Ovary (tissue), 10 donors: ENCODE measurements around the gene ARHGEF10L. TPM values are rescaled to one million over a fixed set of nuclear protein-coding genes. Genes with fewer than 3 reads are reported as not detected.
"Not testable (repeated sequence)": the region's sequence is repeated elsewhere in the genome, so short reads cannot be mapped to it uniquely, and the experiment has no call there.

Experiments used
- DNase-seq, 5 donors: peaks; one replicate each; pipeline ENCODE4 v3.0.0-alpha.2; 2019 to 2020
- H3K27ac ChIP-seq, 2 donors: fragments of 200-600 bp; one replicate each; pipeline versions ENCODE4 v1.5.1 to v1.8.0; 2019 to 2022
- H3K27me3 ChIP-seq: fragments of 200-600 bp; one replicate; pipeline ENCODE4 v1.8.0; 2022
- H3K36me3 ChIP-seq: fragments of 200-600 bp; sonication (generic); one replicate; pipeline ENCODE4 v1.5.1; 2019
- H3K4me1 ChIP-seq: one replicate; pipeline ENCODE4 v1.8.1; 2013; ENCODE audit warnings: mild to moderate bottlenecking, moderate library complexity; ENCODE audit not compliant: insufficient read depth
- H3K4me3 ChIP-seq: fragments of 200-600 bp; sonication (generic); one replicate; pipeline ENCODE4 v1.5.1; 2017
- H3K9me3 ChIP-seq, 2 donors: fragments of 200-600 bp in 1 of 2; sonication (generic) in 1 of 2; one replicate each; pipeline versions ENCODE4 v1.5.1 to v1.8.1; 2013 to 2019; ENCODE audit warnings: mild to moderate bottlenecking in 1 of 2, moderate library complexity in 1 of 2
- EP300 ChIP-seq: sonication (generic); formaldehyde crosslinking; IDR thresholded peaks from one replicate; pipeline ENCODE4 v1.6.1; 2017; ENCODE audit warnings: antibody characterized with exemption
- POLR2A ChIP-seq: fragments of 450-650 bp; IDR thresholded peaks from one replicate; pipeline ENCODE4 v1.6.1; 2017; ENCODE audit warnings: antibody characterized with exemption, mild to moderate bottlenecking, moderate library complexity
- WGBS, 3 donors: extraction: QIAGEN DNeasy Blood & Tissue Kit in 1 of 3; methylation state at CpG; one replicate each; pipeline versions ENCODE4 v1.1.5 to v1.1.7; 2013 to 2017; 5-methylcytosine and 5-hydroxymethylcytosine counted together
- intact Hi-C, 4 donors: fragments of 100-400 bp; cut with DNase I; formaldehyde crosslinking; loops; one replicate each; pipeline versions ENCODE4 v1.11.0 to v1.15.1; 2022 to 2023
- long read RNA-seq, 3 donors: library from polyadenylated mRNA in 2 of 3; unstranded in 2 of 3; transcript quantifications; one replicate each; pipeline ENCODE4 v2.0.0 and lab custom pipeline, GENCODE V29; 2021 to 2026
- polyA plus RNA-seq, 2 donors: library from polyadenylated mRNA; stranded (reverse); fragments of 200-250 nt in 1 of 2; fragments of 350-450 nt in 1 of 2; fragmentation: Illumina TruSeq in 1 of 2; extraction: RNeasy Lipid Tissue Mini Kit (QIAGEN cat#74804) in 1 of 2; gene quantifications; one replicate each; pipeline ENCODE4 v1.2.3, GENCODE V29; 2013 to 2014
- total RNA-seq, 7 donors: library from RNA; depleted of rRNA in 2 of 7; stranded (reverse); fragments of >200 nt in 2 of 7; fragmentation: NEBNext Ultra II Directional in 3 of 7; extraction: Animal tissue kit (Norgen Biotek cat#: 25700) in 3 of 7; gene quantifications; one replicate each; pipeline versions ENCODE4 v1.1.0 to v1.2.4, GENCODE V29; 2016 to 2023
- TF ChIP-seq, protein P1 (sequence below), 3 donors: fragments of 450-650 bp in 2 of 3; fragments of 200-600 bp in 1 of 3; IDR thresholded peaks; one replicate each; pipeline versions ENCODE4 v1.5.1 to v1.8.0; 2016 to 2022; ENCODE audit warnings: antibody characterized with exemption in 3 of 3, mild to moderate bottlenecking in 1 of 3
- donor health status: DM: no; HTN: no; CAD: no; lungs with moderate emphysema.
- donor health status: DM: no; HTN: no; CAD: no.
- donor health status: Bipolar disorder and iron deficiency.
- donor health status: DM: yes; HTN: yes; CAD: no.
- donor health status: DM: no; HTN: no; CAD: no.
- donor health status: DM: yes; HTN: yes; CAD: no.

The ARHGEF10L gene, protein sequence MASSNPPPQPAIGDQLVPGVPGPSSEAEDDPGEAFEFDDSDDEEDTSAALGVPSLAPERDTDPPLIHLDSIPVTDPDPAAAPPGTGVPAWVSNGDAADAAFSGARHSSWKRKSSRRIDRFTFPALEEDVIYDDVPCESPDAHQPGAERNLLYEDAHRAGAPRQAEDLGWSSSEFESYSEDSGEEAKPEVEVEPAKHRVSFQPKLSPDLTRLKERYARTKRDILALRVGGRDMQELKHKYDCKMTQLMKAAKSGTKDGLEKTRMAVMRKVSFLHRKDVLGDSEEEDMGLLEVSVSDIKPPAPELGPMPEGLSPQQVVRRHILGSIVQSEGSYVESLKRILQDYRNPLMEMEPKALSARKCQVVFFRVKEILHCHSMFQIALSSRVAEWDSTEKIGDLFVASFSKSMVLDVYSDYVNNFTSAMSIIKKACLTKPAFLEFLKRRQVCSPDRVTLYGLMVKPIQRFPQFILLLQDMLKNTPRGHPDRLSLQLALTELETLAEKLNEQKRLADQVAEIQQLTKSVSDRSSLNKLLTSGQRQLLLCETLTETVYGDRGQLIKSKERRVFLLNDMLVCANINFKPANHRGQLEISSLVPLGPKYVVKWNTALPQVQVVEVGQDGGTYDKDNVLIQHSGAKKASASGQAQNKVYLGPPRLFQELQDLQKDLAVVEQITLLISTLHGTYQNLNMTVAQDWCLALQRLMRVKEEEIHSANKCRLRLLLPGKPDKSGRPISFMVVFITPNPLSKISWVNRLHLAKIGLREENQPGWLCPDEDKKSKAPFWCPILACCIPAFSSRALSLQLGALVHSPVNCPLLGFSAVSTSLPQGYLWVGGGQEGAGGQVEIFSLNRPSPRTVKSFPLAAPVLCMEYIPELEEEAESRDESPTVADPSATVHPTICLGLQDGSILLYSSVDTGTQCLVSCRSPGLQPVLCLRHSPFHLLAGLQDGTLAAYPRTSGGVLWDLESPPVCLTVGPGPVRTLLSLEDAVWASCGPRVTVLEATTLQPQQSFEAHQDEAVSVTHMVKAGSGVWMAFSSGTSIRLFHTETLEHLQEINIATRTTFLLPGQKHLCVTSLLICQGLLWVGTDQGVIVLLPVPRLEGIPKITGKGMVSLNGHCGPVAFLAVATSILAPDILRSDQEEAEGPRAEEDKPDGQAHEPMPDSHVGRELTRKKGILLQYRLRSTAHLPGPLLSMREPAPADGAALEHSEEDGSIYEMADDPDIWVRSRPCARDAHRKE (N-terminal part only)
- 10 to 100 TPM in 5 of 7 donors, 1 to 10 TPM in 2; 7.6 to 23.0 (median 19.6) TPM for total RNA-seq
- polyA plus RNA-seq: 10 to 100 TPM in 1 of 2 donors, 1 to 10 TPM in 1; 3.6 to 18.3 TPM
- long read RNA-seq, donor 1, full-length matches to known transcripts: 3 of 29 reads
- long read RNA-seq, donor 1, partial matches to known transcripts: 20 of 29 reads
- long read RNA-seq, donor 1, other reads (novel, unspliced or antisense): 6 of 29 reads
- long read RNA-seq, donor 2, partial matches to known transcripts: 0 of 1 reads
- long read RNA-seq, donor 2, other reads (novel, unspliced or antisense): 0 of 1 reads
- long read RNA-seq, donor 3, partial matches to known transcripts: 32 of 88 reads
- long read RNA-seq, donor 3, other reads (novel, unspliced or antisense): 51 of 88 reads

DNA sequence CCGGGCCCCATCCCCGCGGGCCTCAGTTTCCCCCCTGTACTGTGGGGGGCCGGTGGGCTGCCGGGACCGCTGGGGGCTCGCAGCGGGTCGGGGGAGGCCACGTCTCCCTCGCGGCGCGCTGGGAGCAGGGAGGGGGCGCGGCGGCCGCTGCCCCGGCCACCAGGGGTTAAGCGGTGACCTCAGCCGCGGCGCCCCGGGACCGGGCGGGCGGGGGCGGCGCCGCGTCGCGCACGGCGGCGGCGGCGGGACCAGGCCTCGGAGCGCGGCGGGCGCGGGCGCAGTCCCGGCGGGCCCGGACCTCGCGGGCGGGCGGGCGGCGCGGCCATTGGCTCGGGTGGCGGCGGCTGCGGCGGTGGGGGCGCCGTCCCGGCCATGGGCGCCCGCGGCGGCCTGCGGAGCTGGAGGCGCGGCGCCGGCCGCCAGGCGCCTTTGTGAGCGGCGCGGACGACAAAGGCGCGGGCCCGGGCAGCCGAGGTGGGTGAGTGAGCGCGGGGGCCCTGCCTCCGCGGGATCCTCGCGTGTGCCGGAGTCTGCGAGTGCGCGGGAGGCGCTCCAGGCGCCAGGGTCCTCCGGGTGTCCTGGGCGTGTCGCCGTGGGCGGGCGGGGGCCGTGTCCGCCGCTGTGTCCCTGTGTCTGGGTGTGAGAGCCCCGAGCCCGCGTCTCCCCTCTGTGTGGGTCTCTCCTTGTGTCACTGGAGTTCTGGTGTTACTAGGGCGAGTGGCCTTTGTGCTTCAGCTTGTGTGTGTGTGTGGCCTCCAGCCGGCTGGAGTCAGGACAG lies at the start of gene ARHGEF10L:
ARHGEF10L (plus strand) TSS at position 222 of the 778 bp plus-strand sequence. CDS start 40,898 bp downstream, outside the sequence.
- no peaks in the 10 kb centered on the region for H3K27me3 ChIP-seq
- intact Hi-C loops: no loop called here
- H3K9me3 ChIP-seq: no peaks in the 10 kb centered on the region
- DNase-seq: peak; percentile 30 to 65 (median 46)
- H3K4me1 ChIP-seq: peaks cover 2% of the 10 kb centered on the region
- TF ChIP-seq EP300: no peak
- TF ChIP-seq, protein P1, sequence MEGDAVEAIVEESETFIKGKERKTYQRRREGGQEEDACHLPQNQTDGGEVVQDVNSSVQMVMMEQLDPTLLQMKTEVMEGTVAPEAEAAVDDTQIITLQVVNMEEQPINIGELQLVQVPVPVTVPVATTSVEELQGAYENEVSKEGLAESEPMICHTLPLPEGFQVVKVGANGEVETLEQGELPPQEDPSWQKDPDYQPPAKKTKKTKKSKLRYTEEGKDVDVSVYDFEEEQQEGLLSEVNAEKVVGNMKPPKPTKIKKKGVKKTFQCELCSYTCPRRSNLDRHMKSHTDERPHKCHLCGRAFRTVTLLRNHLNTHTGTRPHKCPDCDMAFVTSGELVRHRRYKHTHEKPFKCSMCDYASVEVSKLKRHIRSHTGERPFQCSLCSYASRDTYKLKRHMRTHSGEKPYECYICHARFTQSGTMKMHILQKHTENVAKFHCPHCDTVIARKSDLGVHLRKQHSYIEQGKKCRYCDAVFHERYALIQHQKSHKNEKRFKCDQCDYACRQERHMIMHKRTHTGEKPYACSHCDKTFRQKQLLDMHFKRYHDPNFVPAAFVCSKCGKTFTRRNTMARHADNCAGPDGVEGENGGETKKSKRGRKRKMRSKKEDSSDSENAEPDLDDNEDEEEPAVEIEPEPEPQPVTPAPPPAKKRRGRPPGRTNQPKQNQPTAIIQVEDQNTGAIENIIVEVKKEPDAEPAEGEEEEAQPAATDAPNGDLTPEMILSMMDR (IDR thresholded peaks at IDR 0.05): no peak
- no peak for TF ChIP-seq POLR2A
- H3K36me3 ChIP-seq: no peaks in the 10 kb centered on the region
- peak within 1 kb of the TSS; percentile 86 for H3K4me3 ChIP-seq
- WGBS, 3 donors: 0 to 1% (median 1%) methylated on average over 36 to 108 of the region's 108 CpGs
- H3K27ac ChIP-seq: peak within 1 kb of the TSS; percentile 61 to 72

DNA sequence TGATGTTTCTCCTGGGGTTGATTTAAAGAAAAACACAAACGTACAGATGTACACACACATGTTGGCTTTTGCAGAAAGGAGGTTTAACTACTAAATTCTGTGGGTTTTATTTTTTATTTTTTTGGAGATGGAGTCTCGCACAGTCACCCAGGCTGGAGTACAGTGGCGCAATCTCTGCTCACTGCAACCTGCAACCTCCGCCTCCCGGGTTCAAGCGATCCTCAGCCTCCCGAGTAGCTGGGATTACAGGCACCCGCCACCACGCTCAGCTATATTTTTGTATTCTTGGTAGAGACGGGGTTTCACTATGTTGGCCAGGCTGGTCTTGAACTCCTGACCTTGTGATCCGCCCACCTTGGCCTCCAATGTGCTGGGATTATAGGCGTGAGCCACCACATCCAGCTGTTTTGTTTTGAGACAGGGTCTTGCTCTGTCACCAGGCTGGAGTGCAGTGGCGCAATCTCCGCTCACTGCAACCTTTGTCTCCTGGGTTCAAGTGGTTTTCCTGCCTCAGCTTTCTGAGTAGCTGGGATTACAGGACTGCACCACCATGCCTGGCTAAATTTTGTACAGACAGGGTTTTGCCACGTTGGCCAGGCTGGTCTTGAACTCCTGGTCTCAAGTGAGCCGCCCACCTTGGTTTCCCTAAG lies 49.6 kb upstream of the ARHGEF10L start:
- not testable (repeated sequence) for H3K27me3 ChIP-seq, H3K9me3 ChIP-seq, H3K36me3 ChIP-seq, DNase-seq, H3K4me1 ChIP-seq, H3K27ac ChIP-seq, H3K4me3 ChIP-seq
- WGBS, 3 donors: 86 to 89% (median 87%) methylated on average over 16 of the region's 16 CpGs
- intact Hi-C loops: loop anchor here in 2 of 4 donors (10.0 kb wide), 2 partner anchors 205 to 335 kb away; no protein-coding TSS in a partner anchor

DNA sequence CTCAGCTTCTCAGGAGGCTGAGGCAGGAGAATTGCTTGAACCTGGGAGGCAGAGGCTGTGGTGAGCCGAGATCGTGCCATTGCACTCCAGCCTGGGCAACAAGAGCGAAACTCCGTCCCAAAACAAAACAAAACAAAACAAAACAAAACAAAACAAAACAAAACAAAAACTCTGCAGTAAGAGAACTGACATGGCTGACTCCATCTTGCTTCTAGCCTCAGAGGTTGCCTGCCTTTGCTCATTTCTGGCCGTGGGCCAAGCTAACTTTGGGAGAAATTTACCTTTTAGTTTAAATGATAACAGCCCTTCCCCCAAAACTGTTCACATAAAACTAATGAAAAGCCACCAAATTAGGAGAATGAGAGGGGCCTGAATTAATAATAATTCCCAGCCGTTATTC lies 48.8 kb upstream of the ARHGEF10L start:
- H3K9me3 ChIP-seq, H3K27me3 ChIP-seq, DNase-seq, H3K36me3 ChIP-seq, H3K27ac ChIP-seq, H3K4me3 ChIP-seq, H3K4me1 ChIP-seq: not testable (repeated sequence)
- WGBS, 3 donors: 68 to 79% (median 74%) methylated on average over 6 of the region's 6 CpGs
- intact Hi-C loops: loop anchor here in 2 of 4 donors (10.0 kb wide), 2 partner anchors 204 to 334 kb away; no protein-coding TSS in a partner anchor

DNA sequence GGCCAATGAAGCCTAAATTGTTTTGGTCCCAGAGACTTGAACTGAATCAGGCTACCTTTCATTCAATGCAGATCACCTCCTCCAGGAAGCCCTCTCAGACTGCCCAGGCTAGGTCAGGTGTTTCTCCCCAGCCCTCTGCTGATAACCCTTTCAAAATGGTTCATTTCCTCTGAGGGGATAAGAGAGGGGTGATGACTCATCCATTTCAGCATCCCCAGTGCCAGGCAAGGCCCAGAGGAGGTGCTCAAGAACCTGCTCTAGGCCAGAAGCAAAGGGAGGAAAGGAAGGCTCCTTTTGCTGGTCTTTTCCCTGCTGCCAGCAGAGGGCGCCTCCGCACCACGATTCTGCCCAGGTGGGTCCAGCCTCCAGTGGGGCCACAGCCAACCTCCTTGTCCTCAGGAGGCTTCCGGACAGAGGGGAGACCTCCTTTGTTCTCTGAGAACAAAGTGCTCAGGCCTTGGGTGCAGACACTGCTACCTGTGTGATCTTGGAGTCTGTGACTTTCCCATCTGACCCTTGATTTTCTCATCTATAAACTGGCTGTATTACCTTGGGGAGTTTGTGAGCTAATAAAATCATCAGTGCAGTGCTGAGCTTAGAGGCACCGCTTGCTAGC lies 45.3 kb upstream of the ARHGEF10L start:
- WGBS, 3 donors: 16 to 22% (median 16%) methylated on average over 5 of the region's 5 CpGs
- no peak overlapping the region for H3K27ac ChIP-seq
- no peaks in the 10 kb centered on the region for H3K36me3 ChIP-seq
- DNase-seq: peak; percentile 43 to 79 (median 68)
- TF ChIP-seq EP300 (no peak), POLR2A (no peak)
- TF ChIP-seq, protein P1 (IDR thresholded peaks at IDR 0.05): peak; percentile 57 to 69 (median 68)
- H3K9me3 ChIP-seq: no peaks in the 10 kb centered on the region
- H3K4me3 ChIP-seq: no peak overlapping the region
- H3K27me3 ChIP-seq: no peaks in the 10 kb centered on the region
- intact Hi-C loops: loop anchor here in 2 of 4 donors (10.0 kb wide), 2 partner anchors 201 to 331 kb away; no protein-coding TSS in a partner anchor
- no peaks in the 10 kb centered on the region for H3K4me1 ChIP-seq
